Measurements from ENCODE around the gene DHX29.
A peak's percentile ranks its signal among the peaks of the same experiment; 100 is the strongest.
"Not testable (repeated sequence)": the region's sequence is repeated elsewhere in the genome, so short reads cannot be mapped to it uniquely, and the experiment has no call there.

Gene DHX29

DNA sequence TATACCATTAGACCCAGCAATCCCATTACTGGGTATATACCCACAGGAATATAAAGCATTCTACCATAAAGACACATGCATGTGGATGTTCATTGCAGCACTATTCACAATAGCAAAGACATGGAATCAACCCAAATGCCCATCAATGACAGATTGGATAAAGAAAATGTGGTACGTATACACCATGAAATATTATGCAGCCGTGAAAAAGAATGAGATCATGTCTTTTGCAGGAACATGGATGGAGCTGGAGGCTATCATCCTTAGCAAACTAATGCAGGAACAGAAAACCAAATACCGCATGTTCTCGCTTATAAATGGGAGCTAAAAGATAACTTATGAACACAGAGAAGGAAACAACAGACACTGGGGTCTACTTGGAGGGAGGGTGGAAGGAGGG lies 10.7 kb upstream of the DHX29 start:
- H3K4me1 ChIP-seq (ENCODE audit: control insufficient read depth, insufficient read depth, low read length); H3K9me3 ChIP-seq (ENCODE audit: control insufficient read depth, insufficient read depth, low read depth, low read length); H3K4me3 ChIP-seq (ENCODE audit: low read depth, low read length); POLR2A ChIA-PET; H3K36me3 ChIP-seq (ENCODE audit: control insufficient read depth in 2 of 2, insufficient read depth in 1 of 2, low read length in 2 of 2); H3K27ac ChIP-seq (ENCODE audit: extremely low read depth, low read depth, low read length); CTCF ChIA-PET: not testable (repeated sequence)
- TF ChIP-seq, protein P1, sequence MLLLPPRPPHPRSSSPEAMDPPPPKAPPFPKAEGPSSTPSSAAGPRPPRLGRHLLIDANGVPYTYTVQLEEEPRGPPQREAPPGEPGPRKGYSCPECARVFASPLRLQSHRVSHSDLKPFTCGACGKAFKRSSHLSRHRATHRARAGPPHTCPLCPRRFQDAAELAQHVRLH (tag by site-specific recombination; IDR thresholded peaks at IDR 0.05): 0 out of 2 replicates have a peak, but pooled peaks have one; percentile 46
- peak; percentile 97 for TF ChIP-seq ZNF146 (tag by site-specific recombination; IDR thresholded peaks at IDR 0.05)

DNA sequence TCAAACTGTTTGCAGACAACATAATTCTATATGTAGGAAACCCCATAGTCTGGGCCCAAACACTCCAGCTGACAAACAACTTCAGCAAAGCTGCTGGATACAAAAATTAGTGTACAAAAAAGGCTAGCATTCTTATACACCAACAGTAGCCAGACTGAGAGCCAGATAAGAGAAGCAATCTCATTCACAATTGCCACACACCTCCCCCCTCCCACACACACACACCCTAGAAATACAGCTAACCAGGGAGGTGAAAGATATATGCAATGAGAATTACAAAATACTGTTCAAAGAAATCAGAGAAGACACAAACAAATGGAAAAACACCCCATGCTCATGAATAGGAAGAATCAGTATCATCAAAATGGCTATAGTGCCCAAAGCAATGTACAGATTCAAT lies 9.3 kb upstream of the DHX29 start:
- H3K27ac ChIP-seq (ENCODE audit: extremely low read depth, low read depth, low read length): no peak overlapping the region
- H3K4me3 ChIP-seq (ENCODE audit: low read depth, low read length): no peak overlapping the region
- no peaks in the 10 kb centered on the region for H3K9me3 ChIP-seq (ENCODE audit: control insufficient read depth, insufficient read depth, low read depth, low read length)
- ChIA-PET CTCF (interaction anchor here (0.5 kb wide), 1 partner anchor 129 kb away, joined by 4 read pairs; no protein-coding TSS in a partner anchor), POLR2A (no interaction called here)
- TF ChIP-seq ZNF624 (tag by site-specific recombination; IDR thresholded peaks at IDR 0.05) (no peak), ZNF354C (tag by site-specific recombination; IDR thresholded peaks at IDR 0.05; ENCODE audit: borderline replicate concordance, low read depth) (no peak), REPIN1 (tag by site-specific recombination; IDR thresholded peaks at IDR 0.05; ENCODE audit: low read depth) (no peak), ZNF600 (tag by site-specific recombination; IDR thresholded peaks at IDR 0.05) (no peak), PRDM1 (tag by site-specific recombination; IDR thresholded peaks at IDR 0.05) (no peak), ZNF544 (tag by site-specific recombination; IDR thresholded peaks at IDR 0.05) (no peak), ZNF350 (tag by site-specific recombination; IDR thresholded peaks at IDR 0.05) (no peak)
- TF ChIP-seq, protein P2, sequence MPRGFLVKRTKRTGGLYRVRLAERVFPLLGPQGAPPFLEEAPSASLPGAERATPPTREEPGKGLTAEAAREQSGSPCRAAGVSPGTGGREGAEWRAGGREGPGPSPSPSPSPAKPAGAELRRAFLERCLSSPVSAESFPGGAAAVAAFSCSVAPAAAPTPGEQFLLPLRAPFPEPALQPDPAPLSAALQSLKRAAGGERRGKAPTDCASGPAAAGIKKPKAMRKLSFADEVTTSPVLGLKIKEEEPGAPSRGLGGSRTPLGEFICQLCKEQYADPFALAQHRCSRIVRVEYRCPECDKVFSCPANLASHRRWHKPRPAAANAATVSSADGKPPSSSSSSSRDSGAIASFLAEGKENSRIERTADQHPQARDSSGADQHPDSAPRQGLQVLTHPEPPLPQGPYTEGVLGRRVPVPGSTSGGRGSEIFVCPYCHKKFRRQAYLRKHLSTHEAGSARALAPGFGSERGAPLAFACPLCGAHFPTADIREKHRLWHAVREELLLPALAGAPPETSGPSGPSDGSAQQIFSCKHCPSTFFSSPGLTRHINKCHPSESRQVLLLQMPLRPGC (tag by site-specific recombination; IDR thresholded peaks at IDR 0.05): no peak
- no peaks in the 10 kb centered on the region; a peak in 1 of 3 replicates for H3K36me3 ChIP-seq (ENCODE audit: control insufficient read depth in 2 of 2, insufficient read depth in 1 of 2, low read length in 2 of 2)
- H3K4me1 ChIP-seq (ENCODE audit: control insufficient read depth, insufficient read depth, low read length): no peaks in the 10 kb centered on the region

DNA sequence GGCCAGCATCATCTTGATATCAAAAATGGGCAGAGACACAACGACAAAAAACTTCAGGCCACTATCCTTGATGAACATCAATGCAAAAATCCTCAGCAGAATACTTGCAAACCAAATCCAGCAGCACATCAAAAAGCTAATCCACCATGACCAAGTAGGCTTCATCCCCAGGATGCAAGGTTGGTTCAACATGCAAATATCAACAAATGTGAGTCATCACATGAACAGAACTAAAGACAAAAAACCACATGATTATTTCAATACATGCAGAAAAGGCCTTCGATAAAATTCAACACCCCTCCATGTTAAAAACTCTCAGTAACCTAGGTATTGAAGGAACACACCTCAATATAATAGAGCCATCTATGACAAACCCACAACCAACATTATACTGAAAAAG lies 8.8 kb upstream of the DHX29 start:
- POLR2A ChIA-PET: interaction anchor here (0.7 kb wide), 1 partner anchor 219 kb away, joined by 4 read pairs; no protein-coding TSS in a partner anchor
- Histone ChIP-seq H3K4me3 (ENCODE audit: low read depth, low read length) (no peak overlapping the region), H3K9me3 (ENCODE audit: control insufficient read depth, insufficient read depth, low read depth, low read length) (no peaks in the 10 kb centered on the region), H3K4me1 (ENCODE audit: control insufficient read depth, insufficient read depth, low read length) (peaks cover 2% of the 10 kb centered on the region; the same call in 1 of the 2 replicates), H3K36me3 (ENCODE audit: control insufficient read depth in 2 of 2, insufficient read depth in 1 of 2, low read length in 2 of 2) (no peaks in the 10 kb centered on the region), H3K27ac (ENCODE audit: extremely low read depth, low read depth, low read length) (no peak overlapping the region)
- CTCF ChIA-PET: interaction anchor here (1.2 kb wide), 1 partner anchor 9 kb away, joined by 3 read pairs; no protein-coding TSS in a partner anchor
- no peak for TF ChIP-seq ZNF394 (tag by site-specific recombination; IDR thresholded peaks at IDR 0.05; ENCODE audit: borderline replicate concordance)
- no peak for TF ChIP-seq ZNF221 (tag by site-specific recombination; IDR thresholded peaks at IDR 0.05; ENCODE audit: borderline replicate concordance)
- TF ChIP-seq, protein P3, sequence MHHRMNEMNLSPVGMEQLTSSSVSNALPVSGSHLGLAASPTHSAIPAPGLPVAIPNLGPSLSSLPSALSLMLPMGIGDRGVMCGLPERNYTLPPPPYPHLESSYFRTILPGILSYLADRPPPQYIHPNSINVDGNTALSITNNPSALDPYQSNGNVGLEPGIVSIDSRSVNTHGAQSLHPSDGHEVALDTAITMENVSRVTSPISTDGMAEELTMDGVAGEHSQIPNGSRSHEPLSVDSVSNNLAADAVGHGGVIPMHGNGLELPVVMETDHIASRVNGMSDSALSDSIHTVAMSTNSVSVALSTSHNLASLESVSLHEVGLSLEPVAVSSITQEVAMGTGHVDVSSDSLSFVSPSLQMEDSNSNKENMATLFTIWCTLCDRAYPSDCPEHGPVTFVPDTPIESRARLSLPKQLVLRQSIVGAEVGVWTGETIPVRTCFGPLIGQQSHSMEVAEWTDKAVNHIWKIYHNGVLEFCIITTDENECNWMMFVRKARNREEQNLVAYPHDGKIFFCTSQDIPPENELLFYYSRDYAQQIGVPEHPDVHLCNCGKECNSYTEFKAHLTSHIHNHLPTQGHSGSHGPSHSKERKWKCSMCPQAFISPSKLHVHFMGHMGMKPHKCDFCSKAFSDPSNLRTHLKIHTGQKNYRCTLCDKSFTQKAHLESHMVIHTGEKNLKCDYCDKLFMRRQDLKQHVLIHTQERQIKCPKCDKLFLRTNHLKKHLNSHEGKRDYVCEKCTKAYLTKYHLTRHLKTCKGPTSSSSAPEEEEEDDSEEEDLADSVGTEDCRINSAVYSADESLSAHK (tag by site-specific recombination; IDR thresholded peaks at IDR 0.05): no peak
- TF ChIP-seq SALL2 (tag by site-specific recombination; IDR thresholded peaks at IDR 0.05; ENCODE audit: borderline replicate concordance): no peak
- TF ChIP-seq MZF1 (tag by site-specific recombination; IDR thresholded peaks at IDR 0.05; ENCODE audit: borderline replicate concordance): no peak
- TF ChIP-seq ZSCAN23 (tag by site-specific recombination; IDR thresholded peaks at IDR 0.05): no peak
- no peak for TF ChIP-seq ZNF114 (tag by site-specific recombination; IDR thresholded peaks at IDR 0.05)
- 0 out of 2 replicates have a peak, but pooled peaks have one; percentile 26 for TF ChIP-seq ZNF157 (tag by site-specific recombination; IDR thresholded peaks at IDR 0.05)
- TF ChIP-seq ZNF621 (tag by site-specific recombination; IDR thresholded peaks at IDR 0.05): no peak

Data from HEK293 (cell line).